Anterior cingulate cortex (tissue), 58 donors: ENCODE data around the gene RYR3.

Experiments used
- DNase-seq, 58 donors: peaks; one replicate each; lab custom pipeline; 2025; lab: John Stamatoyannopoulos, UW

The RYR3 gene

GRCh38 chr15:33910741-33911140 is 600.0 kb downstream of the RYR3 start:
- no peak for DNase-seq

- no peak for DNase-seq
Measured at GRCh38 chr15:33912326-33912725, 601.6 kb downstream of the RYR3 start.

GRCh38 chr15:33913459-33913858 is 602.7 kb downstream of the RYR3 start:
- no peak for DNase-seq
